LoVo (cell line): ENCODE results near the gene RHOBTB1.

Experiments
- DNase-seq: peaks from one replicate; pipeline ENCODE4 v3.0.0-alpha.2; 2016; ENCODE audit warnings: low spot score

RHOBTB1 gene

GRCh38 chr10:60820093-60820754 is 123.8 kb downstream of the RHOBTB1 start:
- DNase-seq: no peak
